Ascending aorta (tissue), 2 donors: ENCODE measurements around the gene CDC42SE1. TPM values are rescaled to one million over a fixed set of nuclear protein-coding genes. Genes with fewer than 3 reads are reported as not detected.

Source experiments
- DNase-seq, 2 donors: peaks; one replicate each; pipeline ENCODE4 v3.0.0-alpha.2; 2019; ENCODE audit warnings: low spot score in 2 of 2
- H3K27ac ChIP-seq, 2 donors: fragments of 200-600 bp; sonication (generic); one replicate each; pipeline ENCODE4 v1.5.1; 2016 to 2017; ENCODE audit warnings: mild to moderate bottlenecking in 1 of 2
- H3K27me3 ChIP-seq: fragments of 200-600 bp; sonication (generic); one replicate; pipeline ENCODE4 v1.5.1; 2017
- H3K36me3 ChIP-seq, 2 donors: fragments of 200-600 bp; sonication (generic); one replicate each; pipeline ENCODE4 v1.5.1; 2016
- H3K4me1 ChIP-seq, 2 donors: fragments of 200-600 bp; sonication (generic); one replicate each; pipeline ENCODE4 v1.5.1; 2016 to 2017; ENCODE audit warnings: mild to moderate bottlenecking in 1 of 2
- H3K4me3 ChIP-seq, 2 donors: fragments of 200-600 bp; sonication (generic); one replicate each; pipeline ENCODE4 v1.5.1; 2016 to 2017; ENCODE audit warnings: mild to moderate bottlenecking in 1 of 2
- H3K9me3 ChIP-seq, 2 donors: fragments of 200-600 bp; sonication (generic); one replicate each; pipeline ENCODE4 v1.5.1; 2016
- intact Hi-C: fragments of 100-400 bp; cut with DNase I; formaldehyde crosslinking; loops from one replicate; pipeline ENCODE4 v1.15.1; 2023
- total RNA-seq: library from RNA; depleted of rRNA; stranded (reverse); fragments of >200 nt; gene quantifications from one replicate; pipeline ENCODE4 v1.1.0, GENCODE V29; 2016
- TF ChIP-seq, protein P1 (sequence below), 3 experiments: fragments of 200-600 bp in 2 of 3; fragments of 450-650 bp in 1 of 3; sonication (generic) in 2 of 3; IDR thresholded peaks; one replicate each; pipeline ENCODE4 v1.5.1; 2016 to 2019; ENCODE audit warnings: antibody characterized with exemption in 3 of 3, mild to moderate bottlenecking in 1 of 3, moderate library complexity in 1 of 3

The CDC42SE1 gene
- total RNA-seq, 1 donor from 2014 or later = 42.4 TPM

DNA sequence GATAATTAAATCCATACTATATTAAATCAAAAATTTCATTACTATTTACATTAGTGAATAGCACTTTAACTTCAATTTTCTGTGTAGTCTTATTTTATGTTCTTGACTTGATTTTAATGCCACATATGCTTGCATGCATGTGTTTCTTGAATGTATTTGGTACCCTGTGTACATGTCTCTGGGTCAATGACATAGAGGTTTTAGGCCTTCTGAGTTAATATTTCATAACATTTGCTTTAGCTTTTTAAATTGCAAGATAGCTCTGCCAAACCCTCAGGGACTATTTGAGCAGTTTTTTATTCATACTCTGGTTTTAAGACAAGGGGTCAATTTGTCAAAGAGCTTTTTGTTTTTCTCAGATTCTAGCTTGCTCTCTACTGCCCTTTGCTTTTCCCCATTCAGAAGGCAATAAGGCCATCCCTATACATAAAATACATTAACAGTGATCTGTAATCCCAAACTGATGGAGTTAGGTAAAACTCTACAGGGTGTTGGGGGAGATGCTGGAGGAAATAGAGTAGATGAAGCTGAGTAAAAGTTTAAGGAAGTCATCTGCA is 5.7 kb upstream of the CDC42SE1 start:
- Histone ChIP-seq H3K4me3 (no peak overlapping the region), H3K36me3 (no peaks in the 10 kb centered on the region), H3K9me3 (no peaks in the 10 kb centered on the region), H3K27ac (no peak overlapping the region), H3K4me1 (peaks cover 0 to 13% of the 10 kb centered on the region in 2 donors), H3K27me3 (no peaks in the 10 kb centered on the region)
- intact Hi-C loops = no loop called here
- no peak for DNase-seq
- TF ChIP-seq, protein P1, sequence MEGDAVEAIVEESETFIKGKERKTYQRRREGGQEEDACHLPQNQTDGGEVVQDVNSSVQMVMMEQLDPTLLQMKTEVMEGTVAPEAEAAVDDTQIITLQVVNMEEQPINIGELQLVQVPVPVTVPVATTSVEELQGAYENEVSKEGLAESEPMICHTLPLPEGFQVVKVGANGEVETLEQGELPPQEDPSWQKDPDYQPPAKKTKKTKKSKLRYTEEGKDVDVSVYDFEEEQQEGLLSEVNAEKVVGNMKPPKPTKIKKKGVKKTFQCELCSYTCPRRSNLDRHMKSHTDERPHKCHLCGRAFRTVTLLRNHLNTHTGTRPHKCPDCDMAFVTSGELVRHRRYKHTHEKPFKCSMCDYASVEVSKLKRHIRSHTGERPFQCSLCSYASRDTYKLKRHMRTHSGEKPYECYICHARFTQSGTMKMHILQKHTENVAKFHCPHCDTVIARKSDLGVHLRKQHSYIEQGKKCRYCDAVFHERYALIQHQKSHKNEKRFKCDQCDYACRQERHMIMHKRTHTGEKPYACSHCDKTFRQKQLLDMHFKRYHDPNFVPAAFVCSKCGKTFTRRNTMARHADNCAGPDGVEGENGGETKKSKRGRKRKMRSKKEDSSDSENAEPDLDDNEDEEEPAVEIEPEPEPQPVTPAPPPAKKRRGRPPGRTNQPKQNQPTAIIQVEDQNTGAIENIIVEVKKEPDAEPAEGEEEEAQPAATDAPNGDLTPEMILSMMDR (IDR thresholded peaks at IDR 0.05) = no peak

DNA sequence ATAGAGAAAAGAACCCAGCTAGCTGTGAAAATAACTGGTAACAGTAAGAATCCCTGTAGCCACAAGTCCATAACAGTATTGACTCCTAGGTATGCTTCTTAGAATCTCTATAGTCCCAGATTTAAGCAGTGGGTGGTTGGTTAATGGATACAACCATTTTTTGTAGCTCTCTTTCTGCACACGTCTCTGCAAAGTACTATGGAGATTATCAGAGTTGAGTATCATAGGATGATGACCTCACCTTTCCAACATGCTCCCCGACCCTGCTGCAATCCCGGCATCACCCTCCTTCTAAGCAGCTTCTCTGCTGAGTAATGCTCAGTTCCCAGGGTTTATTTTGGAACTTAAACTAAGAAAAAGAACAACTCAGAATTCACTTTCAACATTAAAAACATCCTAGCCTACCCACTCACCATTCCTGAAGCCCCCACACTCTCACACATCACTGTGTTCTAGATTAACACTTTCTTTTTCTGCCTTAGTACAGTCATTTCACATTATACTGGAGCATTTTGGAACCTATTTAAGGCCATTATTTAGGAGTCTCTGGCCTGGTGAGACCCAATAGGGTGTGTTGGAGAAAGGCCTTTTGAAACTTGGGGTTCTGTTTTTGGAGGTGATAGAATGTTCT is 3.4 kb upstream of the CDC42SE1 start:
- Histone ChIP-seq H3K4me1 (peaks cover 0 to 16% of the 10 kb centered on the region in 2 donors), H3K9me3 (no peaks in the 10 kb centered on the region), H3K27me3 (no peaks in the 10 kb centered on the region), H3K4me3 (peak overlapping the region in 1 of 2 donors; percentile 9), H3K27ac (peak overlapping the region; percentile 73), H3K36me3 (no peaks in the 10 kb centered on the region)
- TF ChIP-seq, protein P1 (IDR thresholded peaks at IDR 0.05) = no peak
- DNase-seq = peak in 1 of 2 donors; percentile 72
- intact Hi-C loops = no loop called here

DNA sequence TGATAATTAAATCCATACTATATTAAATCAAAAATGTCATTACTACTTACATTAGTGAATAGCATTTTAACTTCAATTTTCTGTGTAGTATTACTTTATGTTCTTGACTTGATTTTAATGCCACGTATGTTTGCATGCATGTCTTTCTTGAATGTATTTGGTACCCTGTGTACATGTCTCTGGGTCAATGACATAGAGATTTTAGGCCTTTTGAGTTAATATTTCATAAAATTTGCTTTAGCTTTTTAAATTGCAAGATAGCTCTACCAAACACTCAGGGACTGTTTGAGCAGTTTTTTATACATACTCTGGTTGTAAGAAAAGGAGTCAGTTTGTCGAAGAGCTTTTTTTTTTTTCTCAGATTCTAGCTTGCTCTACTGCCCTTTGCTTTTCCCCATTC is 2.3 kb upstream of the CDC42SE1 start:
- H3K36me3 ChIP-seq = peaks cover 0 to 2% of the 10 kb centered on the region in 2 donors
- H3K27ac ChIP-seq = peak overlapping the region; percentile 73 to 96
- no peak for DNase-seq
- no peaks in the 10 kb centered on the region for H3K9me3 ChIP-seq
- H3K27me3 ChIP-seq = no peaks in the 10 kb centered on the region
- TF ChIP-seq, protein P1 (IDR thresholded peaks at IDR 0.05) = no peak
- intact Hi-C loops = no loop called here
- peak overlapping the region in 1 of 2 donors; percentile 93 for H3K4me3 ChIP-seq
- peaks cover 0 to 25% of the 10 kb centered on the region in 2 donors for H3K4me1 ChIP-seq

DNA sequence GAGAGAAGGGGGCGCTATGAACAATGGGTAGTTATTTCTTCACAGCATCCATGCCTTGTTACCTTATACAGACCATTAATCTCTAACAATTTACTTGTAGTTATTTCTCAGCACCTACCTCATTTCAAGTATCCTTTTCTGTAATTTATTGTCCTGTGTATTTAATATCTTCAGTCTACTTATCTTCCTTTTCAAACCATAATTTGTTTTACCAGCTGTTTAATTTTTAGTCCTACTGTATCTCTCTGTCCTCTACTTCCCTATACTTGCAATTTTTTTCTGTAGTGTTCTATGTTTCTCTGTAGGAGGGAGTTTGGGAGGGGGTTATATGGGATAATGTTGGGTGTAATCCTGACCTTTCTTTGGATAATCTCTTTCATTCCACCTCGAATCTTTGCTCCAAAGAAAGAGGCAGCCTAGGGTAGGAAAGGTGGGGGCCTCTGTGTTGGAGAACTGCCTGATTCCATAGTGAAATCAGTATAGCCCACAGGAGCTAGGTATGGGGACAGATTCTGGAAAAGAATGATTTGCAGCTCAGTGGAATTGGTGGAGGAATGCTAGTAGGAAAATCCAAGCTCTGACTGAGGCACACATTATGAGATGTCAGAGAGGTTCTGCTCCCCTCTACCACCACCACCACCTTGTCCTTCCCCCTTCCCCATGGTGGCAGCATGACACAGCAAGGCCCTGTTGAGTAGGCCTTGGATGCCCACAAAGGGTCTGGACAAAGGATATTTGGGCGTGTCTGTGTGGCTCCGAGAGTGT is 1.4 kb upstream of the CDC42SE1 start:
- Histone ChIP-seq H3K36me3 (peaks cover 3 to 9% of the 10 kb centered on the region in 2 donors), H3K27ac (peak overlapping the region; percentile 96), H3K4me1 (peaks cover 0 to 34% of the 10 kb centered on the region in 2 donors), H3K27me3 (no peaks in the 10 kb centered on the region), H3K4me3 (peak overlapping the region; percentile 83 to 93), H3K9me3 (no peaks in the 10 kb centered on the region)
- TF ChIP-seq, protein P1 (IDR thresholded peaks at IDR 0.05) = no peak
- intact Hi-C loops = no loop called here
- no peak for DNase-seq

DNA sequence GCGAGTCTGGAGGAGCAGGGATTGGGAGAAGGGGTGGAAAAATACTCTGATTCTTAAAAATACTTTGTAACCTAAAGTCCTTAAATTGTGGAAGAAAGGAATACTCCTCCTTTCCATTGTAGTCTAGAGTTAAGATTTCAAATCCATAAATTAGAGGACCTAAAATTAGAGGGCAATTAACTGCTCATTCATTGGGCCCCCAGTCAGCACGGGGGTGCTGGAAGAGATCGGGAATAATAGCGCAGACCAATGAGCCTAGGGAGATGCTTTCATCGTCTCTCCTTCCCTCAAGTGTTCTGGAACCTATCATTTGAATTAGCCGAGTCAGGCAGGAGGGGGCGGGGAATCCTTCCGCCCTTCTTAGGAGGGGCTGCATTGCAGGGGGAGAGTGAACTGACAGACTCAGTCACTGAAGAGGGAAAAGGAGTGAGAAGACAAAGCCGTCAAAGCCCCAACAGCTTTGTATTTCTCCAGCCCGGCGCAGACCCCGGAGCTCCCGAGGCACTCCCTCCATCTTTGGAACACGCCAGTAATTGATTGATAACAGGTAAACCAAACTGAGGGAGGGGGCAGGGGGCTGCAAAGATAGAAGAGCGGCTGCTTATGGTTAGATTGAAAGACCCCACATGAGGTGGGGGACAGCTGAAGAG is 710 bp upstream of the CDC42SE1 start, which contains the start of gene MLLT11:
Gene MLLT11, plus strand, starts transcription at position 391 of the 650 bp plus-strand sequence. CDS start 6,828 bp downstream, outside the sequence.
- intact Hi-C loops = no loop called here
- DNase-seq = peak in 1 of 2 donors; percentile 83
- peaks cover 10 to 16% of the 10 kb centered on the region in 2 donors for H3K36me3 ChIP-seq
- H3K27ac ChIP-seq = peak within 1 kb of the TSS; percentile 96
- TF ChIP-seq, protein P1 (IDR thresholded peaks at IDR 0.05) = no peak
- no peaks in the 10 kb centered on the region for H3K27me3 ChIP-seq
- H3K9me3 ChIP-seq = no peaks in the 10 kb centered on the region
- H3K4me3 ChIP-seq = peak within 1 kb of the TSS; percentile 83 to 93
- peaks cover 0 to 37% of the 10 kb centered on the region in 2 donors for H3K4me1 ChIP-seq
